CD4-positive, alpha-beta T cell treated with Interleukin-17A for 4 hours (primary cell): ENCODE results near the gene EIF3B.
A peak's percentile ranks its signal among the peaks of the same experiment; 100 is the strongest.
"Not testable (repeated sequence)": the region's sequence is repeated elsewhere in the genome, so short reads cannot be mapped to it uniquely, and the experiment has no call there.

Experiments
- DNase-seq: peaks from one replicate; pipeline ENCODE4 v3.0.0-alpha.2; 2020; ENCODE audit warnings: mixed read lengths

Gene EIF3B

GRCh38 chr7:2403718-2404648, 49.4 kb downstream of the EIF3B start:
- DNase-seq = peak; percentile 45

GRCh38 chr7:2404714-2405119, 50.1 kb downstream of the EIF3B start:
- DNase-seq = no peak

GRCh38 chr7:2405201-2405600, 50.6 kb downstream of the EIF3B start:
- no peak for DNase-seq

GRCh38 chr7:2405601-2406345, 51.1 kb downstream of the EIF3B start:
- peak; percentile 51 for DNase-seq

GRCh38 chr7:2409745-2410414, 55.3 kb downstream of the EIF3B start:
- peak; percentile 26 for DNase-seq

- DNase-seq = no peak
These were observed 56.4 kb downstream of the EIF3B start for GRCh38 chr7:2411049-2411448.

- no peak for DNase-seq
These were observed 57.4 kb downstream of the EIF3B start for GRCh38 chr7:2411815-2412586.

- no peak for DNase-seq
These were observed 58.1 kb downstream of the EIF3B start for GRCh38 chr7:2412587-2413201.

GRCh38 chr7:2416063-2416462, 61.4 kb downstream of the EIF3B start:
- no peak for DNase-seq

GRCh38 chr7:2416650-2417049, 62.0 kb downstream of the EIF3B start:
- no peak for DNase-seq

GRCh38 chr7:2417178-2417577, 62.6 kb downstream of the EIF3B start:
- DNase-seq = not testable (repeated sequence)

- DNase-seq = peak; percentile 32
These were observed 63.4 kb downstream of the EIF3B start for GRCh38 chr7:2417981-2418481.

- no peak for DNase-seq
These were observed 65.7 kb downstream of the EIF3B start for GRCh38 chr7:2420216-2420933.

GRCh38 chr7:2421943-2422310, 67.3 kb downstream of the EIF3B start:
- no peak for DNase-seq

- DNase-seq = no peak
These were observed 71.1 kb downstream of the EIF3B start for GRCh38 chr7:2425749-2426148.
